Measurements from ENCODE around the gene ATP1A2.
"Not testable (repeated sequence)": the region's sequence is repeated elsewhere in the genome, so short reads cannot be mapped to it uniquely, and the experiment has no call there.

Gene ATP1A2

GRCh38 chr1:160101037-160101716 lies 14.4 kb upstream of the ATP1A2 start:
- DNase-seq (ENCODE audit: low spot score): peak; percentile 90

- no peak for DNase-seq (ENCODE audit: low spot score)
These were observed 13.6 kb upstream of the ATP1A2 start for GRCh38 chr1:160101717-160102522.

- no peak for DNase-seq (ENCODE audit: low spot score)
These were observed 11.7 kb upstream of the ATP1A2 start for GRCh38 chr1:160103658-160104408.

- DNase-seq (ENCODE audit: low spot score): no peak
These were observed 11.1 kb upstream of the ATP1A2 start for GRCh38 chr1:160104486-160104885.

- no peak for DNase-seq (ENCODE audit: low spot score)
These were observed 10.4 kb upstream of the ATP1A2 start for GRCh38 chr1:160105155-160105554.

GRCh38 chr1:160107512-160107911 lies 8.0 kb upstream of the ATP1A2 start:
- no peak for DNase-seq (ENCODE audit: low spot score)

- DNase-seq (ENCODE audit: low spot score): no peak
These were observed 6.5 kb upstream of the ATP1A2 start for GRCh38 chr1:160108888-160109662.

GRCh38 chr1:160109686-160110085 lies 5.9 kb upstream of the ATP1A2 start:
- DNase-seq (ENCODE audit: low spot score): no peak

GRCh38 chr1:160111462-160111861 lies 4.1 kb upstream of the ATP1A2 start:
- DNase-seq (ENCODE audit: low spot score): not testable (repeated sequence)

- DNase-seq (ENCODE audit: low spot score): no peak
These were observed 3.2 kb upstream of the ATP1A2 start for GRCh38 chr1:160112357-160112756.

GRCh38 chr1:160113407-160113806 lies 2.2 kb upstream of the ATP1A2 start:
- no peak for DNase-seq (ENCODE audit: low spot score)

- no peak for DNase-seq (ENCODE audit: low spot score)
These were observed 1.5 kb upstream of the ATP1A2 start for GRCh38 chr1:160114085-160114484.

- no peak for DNase-seq (ENCODE audit: low spot score)
These were observed 956 bp downstream of the ATP1A2 start for GRCh38 chr1:160116283-160117147.

GRCh38 chr1:160117300-160117699 lies 1.7 kb downstream of the ATP1A2 start:
- DNase-seq (ENCODE audit: low spot score): no peak

GRCh38 chr1:160117709-160118183 lies 2.2 kb downstream of the ATP1A2 start:
- no peak for DNase-seq (ENCODE audit: low spot score)

GRCh38 chr1:160118928-160119327 lies 3.4 kb downstream of the ATP1A2 start:
- no peak for DNase-seq (ENCODE audit: low spot score)

GRCh38 chr1:160120797-160121196 lies 5.2 kb downstream of the ATP1A2 start:
- no peak for DNase-seq (ENCODE audit: low spot score)

- no peak for DNase-seq (ENCODE audit: low spot score)
These were observed 5.8 kb downstream of the ATP1A2 start for GRCh38 chr1:160121388-160121787.

GRCh38 chr1:160122978-160123495 lies 7.5 kb downstream of the ATP1A2 start:
- DNase-seq (ENCODE audit: low spot score): no peak

- DNase-seq (ENCODE audit: low spot score): no peak
These were observed 8.2 kb downstream of the ATP1A2 start for GRCh38 chr1:160123726-160124125.

Measured in HuH-7.5 (cell line).